Measurements from ENCODE around the gene PLAAT3.

- TF ChIP-seq, protein P1, sequence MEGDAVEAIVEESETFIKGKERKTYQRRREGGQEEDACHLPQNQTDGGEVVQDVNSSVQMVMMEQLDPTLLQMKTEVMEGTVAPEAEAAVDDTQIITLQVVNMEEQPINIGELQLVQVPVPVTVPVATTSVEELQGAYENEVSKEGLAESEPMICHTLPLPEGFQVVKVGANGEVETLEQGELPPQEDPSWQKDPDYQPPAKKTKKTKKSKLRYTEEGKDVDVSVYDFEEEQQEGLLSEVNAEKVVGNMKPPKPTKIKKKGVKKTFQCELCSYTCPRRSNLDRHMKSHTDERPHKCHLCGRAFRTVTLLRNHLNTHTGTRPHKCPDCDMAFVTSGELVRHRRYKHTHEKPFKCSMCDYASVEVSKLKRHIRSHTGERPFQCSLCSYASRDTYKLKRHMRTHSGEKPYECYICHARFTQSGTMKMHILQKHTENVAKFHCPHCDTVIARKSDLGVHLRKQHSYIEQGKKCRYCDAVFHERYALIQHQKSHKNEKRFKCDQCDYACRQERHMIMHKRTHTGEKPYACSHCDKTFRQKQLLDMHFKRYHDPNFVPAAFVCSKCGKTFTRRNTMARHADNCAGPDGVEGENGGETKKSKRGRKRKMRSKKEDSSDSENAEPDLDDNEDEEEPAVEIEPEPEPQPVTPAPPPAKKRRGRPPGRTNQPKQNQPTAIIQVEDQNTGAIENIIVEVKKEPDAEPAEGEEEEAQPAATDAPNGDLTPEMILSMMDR (IDR thresholded peaks at IDR 0.05) = no peak
- TF ChIP-seq JUN (IDR thresholded peaks at IDR 0.05) (no peak), CHD2 (IDR thresholded peaks at IDR 0.05; ENCODE audit: low read length, partially characterized antibody) (no peak), FOSL2 (IDR thresholded peaks at IDR 0.05) (no peak), FOSL2 (CRISPR knock-in tag; IDR thresholded peaks at IDR 0.05) (no peak), POLR2AphosphoS2 (conservative IDR thresholded peaks at IDR 0.05; ENCODE audit: low read length) (no peak), RAD21 (conservative IDR thresholded peaks at IDR 0.05 in 1 of 2, IDR thresholded peaks at IDR 0.05 in 1 of 2) (no peak), MAX (IDR thresholded peaks at IDR 0.05) (no peak), HDAC2 (IDR thresholded peaks at IDR 0.05) (no peak), POLR2A (IDR thresholded peaks at IDR 0.05; ENCODE audit: low read length) (no peak), RCOR1 (IDR thresholded peaks at IDR 0.05; ENCODE audit: low read depth, low read length) (no peak), JUNB (IDR thresholded peaks at IDR 0.05) (no peak), RNF2 (IDR thresholded peaks at IDR 0.05; ENCODE audit: borderline replicate concordance, low read depth) (no peak), EHMT2 (IDR thresholded peaks at IDR 0.05; ENCODE audit: low read depth) (no peak)
- TF ChIP-seq, protein P2, sequence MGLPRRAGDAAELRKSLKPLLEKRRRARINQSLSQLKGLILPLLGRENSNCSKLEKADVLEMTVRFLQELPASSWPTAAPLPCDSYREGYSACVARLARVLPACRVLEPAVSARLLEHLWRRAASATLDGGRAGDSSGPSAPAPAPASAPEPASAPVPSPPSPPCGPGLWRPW (IDR thresholded peaks at IDR 0.05) = no peak
These were observed 29.0 kb upstream of the PLAAT3 start for GRCh38 chr11:63643205-63643604.

All from A549 (cell line).